Upper lobe of left lung (tissue), 6 donors: ENCODE data around the gene C22orf31. TPM values are rescaled to one million over a fixed set of nuclear protein-coding genes. Genes with fewer than 3 reads are reported as not detected.
A peak's percentile ranks its signal among the peaks of the same experiment; 100 is the strongest.

Experiments
- ATAC-seq, 2 donors: fragments of 200-7000 bp; cut with Tn5 transposase; one replicate each; pipeline ENCODE4 v1.9.1; 2022; ENCODE audit warnings: mild to moderate bottlenecking in 2 of 2, moderate library complexity in 2 of 2; ENCODE audit not compliant: low FRiP score in 2 of 2
- DNase-seq, 2 donors: peaks; one replicate each; pipeline ENCODE4 v3.0.0-alpha.2; 2019 to 2020
- H3K27ac ChIP-seq, 4 donors: fragments of 200-600 bp; sonication (generic); one replicate each; pipeline ENCODE4 v1.5.1; 2016 to 2019
- H3K27me3 ChIP-seq, 4 donors: fragments of 200-600 bp; sonication (generic); one replicate each; pipeline ENCODE4 v1.5.1; 2017 to 2019
- H3K36me3 ChIP-seq, 4 donors: fragments of 200-600 bp; sonication (generic); one replicate each; pipeline ENCODE4 v1.5.1; 2016 to 2019
- H3K4me1 ChIP-seq, 4 donors: fragments of 200-600 bp; sonication (generic); one replicate each; pipeline ENCODE4 v1.5.1; 2018 to 2019
- H3K4me3 ChIP-seq, 4 donors: fragments of 200-600 bp; sonication (generic); one replicate each; pipeline ENCODE4 v1.5.1; 2017 to 2019; ENCODE audit warnings: mild to moderate bottlenecking in 2 of 4, moderate library complexity in 1 of 4
- H3K9me3 ChIP-seq, 4 donors: fragments of 200-600 bp; sonication (generic); one replicate each; pipeline ENCODE4 v1.5.1; 2018 to 2019
- CTCF ChIP-seq, 6 experiments: fragments of 450-650 bp in 4 of 6; fragments of 200-600 bp in 2 of 6; sonication (generic) in 2 of 6; IDR thresholded peaks; one replicate each; pipeline ENCODE4 v1.5.1; 2016 to 2019; ENCODE audit warnings: antibody characterized with exemption in 6 of 6
- EP300 ChIP-seq, 4 donors: sonication (generic); formaldehyde crosslinking; IDR thresholded peaks; one replicate each; pipeline ENCODE4 v1.5.1; 2017; ENCODE audit warnings: antibody characterized with exemption in 4 of 4, control low read depth in 2 of 4
- POLR2A ChIP-seq, 4 donors: fragments of 450-650 bp; IDR thresholded peaks; one replicate each; pipeline ENCODE4 v1.5.1; 2016 to 2017; ENCODE audit warnings: antibody characterized with exemption in 4 of 4, mild to moderate bottlenecking in 2 of 4
- POLR2AphosphoS5 ChIP-seq, 2 donors: sonication (generic); formaldehyde crosslinking; IDR thresholded peaks; one replicate each; pipeline ENCODE4 v1.5.1; 2017; ENCODE audit warnings: antibody characterized with exemption in 2 of 2
- WGBS, 2 donors: methylation state at CpG; one replicate each; pipeline ENCODE4 v1.1.5; 2017 to 2018; 5-methylcytosine and 5-hydroxymethylcytosine counted together
- total RNA-seq, 6 donors: library from RNA; depleted of rRNA in 4 of 6; stranded (reverse); fragments of >200 nt in 4 of 6; gene quantifications; one replicate each; pipeline versions ENCODE4 v1.1.0 to v1.2.1, GENCODE V29; 2016 to 2021
- donor health status: DM: no; HTN: no; CAD: no; lungs with moderate emphysema.
- donor health status: DM: no; HTN: yes; CAD: no; lungs with severe emphysema.

The C22orf31 gene
- total RNA-seq, 6 donors from 2014 or later, result not detected

DNA sequence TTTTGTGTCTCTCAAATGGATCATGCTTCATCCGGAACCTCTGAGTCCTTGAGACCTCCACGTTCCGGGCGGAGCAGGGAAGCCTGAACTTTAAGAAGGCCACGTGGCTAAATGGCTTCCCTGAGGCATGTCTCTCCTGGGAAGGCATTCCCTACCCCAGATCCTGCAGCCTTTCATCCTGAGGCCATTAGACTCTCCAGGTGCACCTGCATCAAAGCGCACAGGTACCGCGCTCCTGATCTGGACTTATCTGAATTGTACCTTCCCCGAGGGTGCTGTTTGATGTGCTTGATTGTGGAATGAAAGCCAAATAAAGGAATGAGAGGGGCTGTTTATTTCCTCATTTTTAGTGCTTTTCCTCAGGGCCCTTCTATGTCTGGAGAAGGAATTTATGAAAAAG is 22.5 kb downstream of the C22orf31 start:
- Histone ChIP-seq H3K27me3 (no peaks in the 10 kb centered on the region), H3K9me3 (no peaks in the 10 kb centered on the region), H3K27ac (no peak overlapping the region), H3K36me3 (peaks cover 0 to 8% (median 0%) of the 10 kb centered on the region in 4 donors), H3K4me1 (peaks cover 17 to 22% (median 19%) of the 10 kb centered on the region in 4 donors), H3K4me3 (no peak overlapping the region)
- DNase-seq (no peak), ATAC-seq (no peak)
- 79 to 84% methylated on average over 9 of the region's 9 CpGs for WGBS, 2 donors
- TF ChIP-seq CTCF (IDR thresholded peaks at IDR 0.05) (no peak), EP300 (IDR thresholded peaks at IDR 0.05) (no peak), POLR2AphosphoS5 (IDR thresholded peaks at IDR 0.05) (no peak), POLR2A (IDR thresholded peaks at IDR 0.05) (no peak)

DNA sequence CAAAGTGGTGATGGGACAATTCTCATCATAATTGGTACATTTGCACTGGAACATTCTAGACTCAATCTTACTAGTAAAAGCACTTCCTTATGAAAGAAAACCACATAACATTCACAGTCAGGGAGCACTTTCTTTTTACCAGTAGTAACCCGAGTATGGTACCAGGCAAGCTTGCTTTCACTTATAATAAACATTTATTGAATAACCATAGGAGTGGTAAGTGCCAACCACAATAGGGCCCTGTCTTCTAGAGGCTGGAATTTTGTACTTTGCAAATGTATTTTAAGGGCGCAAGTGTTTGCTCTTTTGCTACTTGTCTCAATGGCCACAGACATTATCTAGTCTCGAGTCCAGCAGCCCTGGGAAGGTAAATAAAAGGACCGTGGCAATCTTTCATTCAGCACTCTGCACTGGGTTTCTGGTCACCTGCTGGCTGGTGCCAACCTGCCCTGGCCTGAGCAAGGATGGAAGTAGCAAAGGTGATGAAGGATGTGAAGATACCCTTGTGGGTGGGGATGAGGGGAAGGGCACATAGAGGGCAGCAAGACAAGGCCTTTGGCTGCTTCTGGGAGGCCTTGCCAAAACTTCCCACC is 24.2 kb downstream of the C22orf31 start:
- H3K36me3 ChIP-seq, result no peaks in the 10 kb centered on the region
- no peaks in the 10 kb centered on the region for H3K27me3 ChIP-seq
- peak overlapping the region in 2 of 4 donors; percentile 1 to 8 for H3K27ac ChIP-seq
- no peaks in the 10 kb centered on the region for H3K9me3 ChIP-seq
- DNase-seq (no peak), ATAC-seq (no peak)
- 53 to 73% methylated on average over 4 of the region's 4 CpGs for WGBS, 2 donors
- TF ChIP-seq EP300 (IDR thresholded peaks at IDR 0.05) (no peak), POLR2A (IDR thresholded peaks at IDR 0.05) (no peak), CTCF (IDR thresholded peaks at IDR 0.05) (no peak), POLR2AphosphoS5 (IDR thresholded peaks at IDR 0.05) (no peak)
- H3K4me3 ChIP-seq, result no peak overlapping the region
- H3K4me1 ChIP-seq, result peaks cover 18 to 29% (median 24%) of the 10 kb centered on the region in 4 donors

GRCh38 chr22:29032584-29032983 is 29.0 kb downstream of the C22orf31 start:
- H3K27me3 ChIP-seq, result no peaks in the 10 kb centered on the region
- H3K27ac ChIP-seq, result peak overlapping the region; percentile 81 to 90 (median 86)
- no peak for TF ChIP-seq CTCF (IDR thresholded peaks at IDR 0.05)
- TF ChIP-seq POLR2A (IDR thresholded peaks at IDR 0.05), result no peak
- peak in 1 of 4 donors; percentile 73 for TF ChIP-seq EP300 (IDR thresholded peaks at IDR 0.05)
- TF ChIP-seq POLR2AphosphoS5 (IDR thresholded peaks at IDR 0.05), result peak; percentile 35 to 47
- no peaks in the 10 kb centered on the region for H3K36me3 ChIP-seq
- H3K9me3 ChIP-seq, result no peaks in the 10 kb centered on the region
- DNase-seq (peak in 1 of 2 donors; percentile 47), ATAC-seq (no peak)
- 42 to 44% methylated on average over 2 of the region's 2 CpGs for WGBS, 2 donors
- H3K4me3 ChIP-seq, result no peak overlapping the region
- peaks cover 26 to 53% (median 40%) of the 10 kb centered on the region in 4 donors for H3K4me1 ChIP-seq

- H3K9me3 ChIP-seq, result no peaks in the 10 kb centered on the region
- H3K4me1 ChIP-seq, result peaks cover 26 to 47% (median 40%) of the 10 kb centered on the region in 4 donors
- no peaks in the 10 kb centered on the region for H3K36me3 ChIP-seq
- H3K27ac ChIP-seq, result peak overlapping the region; percentile 81 to 90 (median 86)
- H3K27me3 ChIP-seq, result no peaks in the 10 kb centered on the region
- DNase-seq (no peak), ATAC-seq (no peak)
- 74 to 78% methylated on average over 8 of the region's 8 CpGs for WGBS, 2 donors
- peak overlapping the region in 1 of 4 donors; percentile 8 for H3K4me3 ChIP-seq
- TF ChIP-seq POLR2AphosphoS5 (IDR thresholded peaks at IDR 0.05) (no peak), EP300 (IDR thresholded peaks at IDR 0.05) (no peak), POLR2A (IDR thresholded peaks at IDR 0.05) (no peak), CTCF (IDR thresholded peaks at IDR 0.05) (no peak)
Measured at GRCh38 chr22:29032014-29032475, 29.6 kb downstream of the C22orf31 start.
